K562 (cell line): ENCODE results near the gene GNRHR. TPM values are rescaled to one million over a fixed set of nuclear protein-coding genes. Genes with fewer than 3 reads are reported as not detected.
A peak's percentile ranks its signal among the peaks of the same experiment; 100 is the strongest.

Experiments
- ATF3 ChIP-seq, 2 experiments: fragments of 450-650 bp in 1 of 2; sonication (generic) in 1 of 2; formaldehyde crosslinking in 1 of 2; IDR thresholded peaks in 1 of 2; conservative IDR thresholded peaks in 1 of 2; 2 replicates each; pipeline versions ENCODE4 v1.6.1 to v1.8.1; 2016 to 2023; ENCODE audit warnings: mild to moderate bottlenecking in 2 of 2, moderate library complexity in 2 of 2, inconsistent platforms in 1 of 2, missing genetic modification reagents in 1 of 2
- BRCA1 ChIP-seq, 2 experiments: fragments of 450-650 bp in 1 of 2; sonication (generic) in 1 of 2; formaldehyde crosslinking in 1 of 2; IDR thresholded peaks; 2 replicates each; pipeline versions ENCODE4 v1.5.0 to v1.6.1; 2017 to 2020; ENCODE audit warnings: mild to moderate bottlenecking in 1 of 2, missing genetic modification reagents in 1 of 2
- FOSL1 ChIP-seq: fragments of 200-800 bp; sonication (Bioruptor generic); conservative IDR thresholded peaks from 2 replicates; pipeline ENCODE4 v1.6.1; 2016; ENCODE audit warnings: missing genetic modification characterization, missing compliant biosample characterization
- GATAD2A ChIP-seq: fragments of 450-650 bp; IDR thresholded peaks from 2 replicates; pipeline ENCODE4 v1.6.1; 2017
- HMBOX1 ChIP-seq: sonication (generic); IDR thresholded peaks from 2 replicates; pipeline ENCODE4 v1.6.1; 2016
- MEIS2 ChIP-seq: fragments of 450-650 bp; IDR thresholded peaks from 2 replicates; pipeline ENCODE4 v1.6.1; 2014; ENCODE audit warnings: mild to moderate bottlenecking; ENCODE audit not compliant: partially characterized antibody
- MTA2 ChIP-seq: fragments of 450-650 bp; IDR thresholded peaks from 2 replicates; pipeline ENCODE4 v1.6.1; 2016; ENCODE audit warnings: low read depth
- MYNN ChIP-seq, 2 experiments: sonication (generic); formaldehyde crosslinking in 1 of 2; IDR thresholded peaks; 2 replicates each; pipeline versions ENCODE4 v1.5.0 to v1.6.1; 2016 to 2020; ENCODE audit warnings: antibody characterized with exemption in 1 of 2, missing genetic modification reagents in 1 of 2
- NFRKB ChIP-seq: fragments of 450-650 bp; IDR thresholded peaks from 2 replicates; pipeline ENCODE4 v1.6.1; 2016; ENCODE audit warnings: low read depth
- POLR2AphosphoS5 ChIP-seq: IDR thresholded peaks from 2 replicates; pipeline ENCODE4 v1.6.1; 2011; ENCODE audit warnings: mild to moderate bottlenecking, low read depth, low read length, moderate library complexity; ENCODE audit not compliant: control insufficient read depth, insufficient read depth
- STAT5A ChIP-seq: IDR thresholded peaks from 2 replicates; pipeline ENCODE4 v1.6.1; 2012; ENCODE audit warnings: low read length, inconsistent platforms, borderline replicate concordance
- TRIM24 ChIP-seq, 2 experiments: fragments of 450-650 bp; IDR thresholded peaks; 2 replicates each; pipeline ENCODE4 v1.6.1; 2016
- XRCC4 ChIP-seq: IDR thresholded peaks from one replicate; pipeline ENCODE4 v1.6.1; 2011; ENCODE audit not compliant: insufficient read depth, insufficient read length; ENCODE audit errors: extremely low read depth
- ZFP91 ChIP-seq: sonication (generic); formaldehyde crosslinking; IDR thresholded peaks from 2 replicates; pipeline ENCODE4 v1.8.0; 2022; ENCODE audit warnings: mild to moderate bottlenecking, missing genetic modification reagents
- polyA plus RNA-seq, 8 experiments: library from polyadenylated mRNA; depleted of rRNA in 4 of 8; stranded (reverse) in 5 of 8; unstranded in 3 of 8; fragments of >200 nt; fragmentation: Nextera tagmentation in 2 of 8; fragmentation: Illumina TruSeq in 1 of 8; extraction: Ambion mirVana in 2 of 8; extraction: Trizol in 1 of 8; gene quantifications; 2 replicates each; pipeline versions ENCODE4 v1.2.1 to v1.2.3, GENCODE V29; 2011 to 2014; ENCODE audit warnings: inconsistent platforms in 1 of 8, missing spikeins in 1 of 8
- total RNA-seq, 7 experiments: library from RNA; depleted of rRNA in 6 of 7; stranded (reverse); fragments of >200 nt in 6 of 7; fragmentation: Illumina TruSeq in 2 of 7; extraction: Trizol in 2 of 7; gene quantifications; 2 replicates each; pipeline versions ENCODE4 v1.2.1 to v1.2.3, GENCODE V29; 2011 to 2021; ENCODE audit warnings: low replicate concordance in 1 of 7
- TF ChIP-seq, protein P1 (sequence below): fragments of 450-650 bp; IDR thresholded peaks from 2 replicates; pipeline ENCODE4 v1.6.1; 2016
- TF ChIP-seq, protein P2 (sequence below), 2 experiments: fragments of 450-650 bp; conservative IDR thresholded peaks; 2 replicates each; pipeline ENCODE4 v1.6.1; 2017; ENCODE audit warnings: mild to moderate bottlenecking in 2 of 2, moderate library complexity in 2 of 2
- TF ChIP-seq, protein P3 (sequence below), 2 experiments: fragments of 450-650 bp; IDR thresholded peaks; 2 replicates each; pipeline ENCODE4 v1.6.1; 2016

Gene GNRHR
- total and polyA plus RNA-seq, 9 of the 15 experiments (the other 6 are each of a cell fraction or from before 2014, with no cell fraction given) = 0.06 to 0.13 TPM; not detected in 7

DNA sequence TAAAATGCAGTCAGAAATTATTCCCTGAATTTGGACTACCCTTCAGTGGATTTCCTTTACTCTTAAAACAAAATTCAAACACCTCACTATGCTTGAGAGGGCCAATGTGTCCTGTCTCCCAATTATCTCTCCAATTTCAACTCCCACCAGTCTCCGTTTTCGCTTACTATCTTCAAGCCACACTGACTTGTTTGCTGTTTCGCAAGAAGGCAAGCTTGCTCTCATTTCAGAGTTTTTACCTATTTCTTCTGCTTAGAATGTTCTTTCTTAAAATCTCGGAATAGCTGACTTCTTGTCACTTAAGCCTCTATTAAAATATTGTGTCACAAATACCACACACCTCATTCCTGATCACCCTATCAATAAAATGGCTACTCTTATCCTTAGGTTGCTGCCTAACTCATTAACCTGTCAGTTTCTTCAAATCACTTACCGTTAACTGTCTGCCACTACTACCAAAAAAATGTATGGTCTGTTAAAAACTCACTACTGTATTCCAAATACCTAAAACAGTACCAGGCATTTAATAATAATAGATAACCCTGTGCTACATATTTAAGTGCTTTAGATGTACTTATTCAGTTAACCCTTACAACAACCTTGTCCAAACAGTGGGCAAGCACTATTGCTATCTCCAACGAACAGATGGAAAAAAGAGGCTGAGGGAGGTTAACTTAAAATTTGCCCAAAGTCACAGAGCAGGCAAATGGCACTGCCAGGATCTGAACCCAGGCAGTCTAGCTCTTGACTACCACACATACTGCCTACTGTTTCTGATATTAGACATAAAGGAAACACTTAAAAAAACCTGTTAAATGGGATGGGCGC is 56.1 kb downstream of the GNRHR start (continued):
- TF ChIP-seq GATAD2A (peak; percentile 56; the same call in 1 of the 2 replicates), MEIS2 (peak; percentile 62), MTA2 (peak; percentile 17; the same call in 1 of the 2 replicates), POLR2AphosphoS5 (peak; percentile 37; the same call in 1 of the 2 replicates), BRCA1 (IDR thresholded peaks at IDR 0.05) (no peak), BRCA1 (CRISPR knock-in tag; IDR thresholded peaks at IDR 0.05) (no peak), FOSL1 (tag) (0 out of 2 replicates have a peak, but pooled peaks have one; percentile 25), XRCC4 (no peak), STAT5A (peak; percentile 39; the same call in 1 of the 2 replicates), MYNN (IDR thresholded peaks at IDR 0.05) (0 out of 2 replicates have a peak, but pooled peaks have one; percentile 31), MYNN (CRISPR knock-in tag; IDR thresholded peaks at IDR 0.05) (no peak), ATF3 (IDR thresholded peaks at IDR 0.05) (0 out of 2 replicates have a peak, but pooled peaks have one; percentile 10), ATF3 (CRISPR knock-in tag; conservative IDR thresholded peaks at IDR 0.05) (no peak), ZFP91 (no peak), HMBOX1 (peak; percentile 81), NFRKB (0 out of 2 replicates have a peak, but pooled peaks have one; percentile 15), TRIM24 (IDR thresholded peaks at IDR 0.05) (0 out of 4 replicates have a peak, but pooled peaks of 1 of the 2 experiments have one; percentile 16)
- TF ChIP-seq, protein P1, sequence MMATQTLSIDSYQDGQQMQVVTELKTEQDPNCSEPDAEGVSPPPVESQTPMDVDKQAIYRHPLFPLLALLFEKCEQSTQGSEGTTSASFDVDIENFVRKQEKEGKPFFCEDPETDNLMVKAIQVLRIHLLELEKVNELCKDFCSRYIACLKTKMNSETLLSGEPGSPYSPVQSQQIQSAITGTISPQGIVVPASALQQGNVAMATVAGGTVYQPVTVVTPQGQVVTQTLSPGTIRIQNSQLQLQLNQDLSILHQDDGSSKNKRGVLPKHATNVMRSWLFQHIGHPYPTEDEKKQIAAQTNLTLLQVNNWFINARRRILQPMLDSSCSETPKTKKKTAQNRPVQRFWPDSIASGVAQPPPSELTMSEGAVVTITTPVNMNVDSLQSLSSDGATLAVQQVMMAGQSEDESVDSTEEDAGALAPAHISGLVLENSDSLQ = peak; percentile 66; the same call in 1 of the 2 replicates
- TF ChIP-seq, protein P2, sequence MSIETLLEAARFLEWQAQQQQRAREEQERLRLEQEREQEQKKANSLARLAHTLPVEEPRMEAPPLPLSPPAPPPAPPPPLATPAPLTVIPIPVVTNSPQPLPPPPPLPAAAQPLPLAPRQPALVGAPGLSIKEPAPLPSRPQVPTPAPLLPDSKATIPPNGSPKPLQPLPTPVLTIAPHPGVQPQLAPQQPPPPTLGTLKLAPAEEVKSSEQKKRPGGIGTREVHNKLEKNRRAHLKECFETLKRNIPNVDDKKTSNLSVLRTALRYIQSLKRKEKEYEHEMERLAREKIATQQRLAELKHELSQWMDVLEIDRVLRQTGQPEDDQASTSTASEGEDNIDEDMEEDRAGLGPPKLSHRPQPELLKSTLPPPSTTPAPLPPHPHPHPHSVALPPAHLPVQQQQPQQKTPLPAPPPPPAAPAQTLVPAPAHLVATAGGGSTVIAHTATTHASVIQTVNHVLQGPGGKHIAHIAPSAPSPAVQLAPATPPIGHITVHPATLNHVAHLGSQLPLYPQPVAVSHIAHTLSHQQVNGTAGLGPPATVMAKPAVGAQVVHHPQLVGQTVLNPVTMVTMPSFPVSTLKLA (conservative IDR thresholded peaks at IDR 0.05) = 0 out of 4 replicates have a peak, but pooled peaks of 1 of the 2 experiments have one; percentile 31
- TF ChIP-seq, protein P3, sequence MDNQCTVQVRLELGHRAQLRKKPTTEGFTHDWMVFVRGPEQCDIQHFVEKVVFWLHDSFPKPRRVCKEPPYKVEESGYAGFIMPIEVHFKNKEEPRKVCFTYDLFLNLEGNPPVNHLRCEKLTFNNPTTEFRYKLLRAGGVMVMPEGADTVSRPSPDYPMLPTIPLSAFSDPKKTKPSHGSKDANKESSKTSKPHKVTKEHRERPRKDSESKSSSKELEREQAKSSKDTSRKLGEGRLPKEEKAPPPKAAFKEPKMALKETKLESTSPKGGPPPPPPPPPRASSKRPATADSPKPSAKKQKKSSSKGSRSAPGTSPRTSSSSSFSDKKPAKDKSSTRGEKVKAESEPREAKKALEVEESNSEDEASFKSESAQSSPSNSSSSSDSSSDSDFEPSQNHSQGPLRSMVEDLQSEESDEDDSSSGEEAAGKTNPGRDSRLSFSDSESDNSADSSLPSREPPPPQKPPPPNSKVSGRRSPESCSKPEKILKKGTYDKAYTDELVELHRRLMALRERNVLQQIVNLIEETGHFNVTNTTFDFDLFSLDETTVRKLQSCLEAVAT (IDR thresholded peaks at IDR 0.05) = peak in 1 of 2 experiments; percentile 35; a peak in 1 of 4 replicates
